Measurements from ENCODE around the gene TMX1.

The TMX1 gene

GRCh38 chr14:51244591-51244990 lies 4.5 kb downstream of the TMX1 start:
- DNase-seq, result no peak

DNA sequence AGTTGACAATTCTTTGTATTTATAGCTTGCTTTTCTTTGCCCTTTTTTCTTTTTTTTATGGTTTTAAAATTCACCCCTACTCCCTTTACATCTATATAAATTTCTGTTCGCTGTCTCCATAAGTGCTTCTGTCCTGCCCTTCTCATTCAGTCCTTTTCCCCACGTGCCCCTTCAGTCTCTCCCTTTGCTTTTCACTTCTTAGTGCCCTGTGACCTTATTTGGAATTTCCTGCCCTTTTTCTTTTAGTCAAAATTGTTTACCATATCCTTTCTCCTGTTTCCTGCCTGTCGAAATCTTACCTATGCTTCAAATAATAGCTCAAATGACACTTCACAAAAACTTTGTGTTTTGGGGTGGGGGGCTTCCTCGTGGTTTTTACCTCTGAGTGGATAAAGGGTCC lies 6.0 kb downstream of the TMX1 start:
- no peak for DNase-seq

- peak; percentile 60 for DNase-seq
These were observed 8.3 kb downstream of the TMX1 start for GRCh38 chr14:51248016-51248987.

GRCh38 chr14:51251486-51251885 lies 11.4 kb downstream of the TMX1 start:
- no peak for DNase-seq

- DNase-seq, result no peak
These were observed 13.8 kb downstream of the TMX1 start for GRCh38 chr14:51253880-51254279.

DNA sequence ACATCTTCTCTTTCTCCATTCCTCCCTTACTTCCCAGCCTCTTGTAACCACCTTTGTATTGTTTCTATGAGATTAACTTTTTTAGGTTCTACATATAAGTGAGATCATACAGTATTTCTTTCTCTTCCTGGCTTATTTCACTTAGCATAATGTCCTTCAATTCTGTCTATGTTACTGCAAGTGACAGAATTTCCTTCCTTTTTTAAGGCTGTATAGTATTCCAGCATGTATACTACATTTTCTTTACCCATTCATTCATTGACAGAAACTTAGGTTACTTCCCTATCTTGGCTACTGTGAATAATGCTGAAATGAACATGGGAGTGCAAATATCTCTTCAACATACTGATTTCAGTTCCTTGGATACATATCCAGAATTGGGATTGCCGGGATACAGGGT lies 18.2 kb downstream of the TMX1 start:
- DNase-seq, result no peak

DNA sequence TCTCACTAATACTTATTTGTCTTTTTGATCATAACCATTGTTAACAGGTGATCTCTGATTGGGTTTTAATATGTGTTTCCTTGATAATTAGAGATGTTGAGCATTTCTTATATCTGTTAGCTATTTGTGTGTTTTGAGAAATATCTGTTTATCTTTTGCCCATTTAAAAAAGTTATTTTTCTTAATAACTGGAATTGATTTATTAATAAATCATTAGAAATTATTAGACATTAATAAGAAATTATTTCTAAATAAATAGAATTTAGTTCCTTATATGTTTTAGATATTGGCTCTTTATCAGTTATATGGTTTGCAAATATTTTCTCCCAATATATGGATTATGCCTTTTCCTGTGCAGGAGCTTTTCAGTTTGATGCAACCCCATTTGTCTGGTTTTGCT lies 18.7 kb downstream of the TMX1 start:
- no peak for DNase-seq

GRCh38 chr14:51260225-51260624 lies 20.2 kb downstream of the TMX1 start:
- DNase-seq, result no peak

DNA sequence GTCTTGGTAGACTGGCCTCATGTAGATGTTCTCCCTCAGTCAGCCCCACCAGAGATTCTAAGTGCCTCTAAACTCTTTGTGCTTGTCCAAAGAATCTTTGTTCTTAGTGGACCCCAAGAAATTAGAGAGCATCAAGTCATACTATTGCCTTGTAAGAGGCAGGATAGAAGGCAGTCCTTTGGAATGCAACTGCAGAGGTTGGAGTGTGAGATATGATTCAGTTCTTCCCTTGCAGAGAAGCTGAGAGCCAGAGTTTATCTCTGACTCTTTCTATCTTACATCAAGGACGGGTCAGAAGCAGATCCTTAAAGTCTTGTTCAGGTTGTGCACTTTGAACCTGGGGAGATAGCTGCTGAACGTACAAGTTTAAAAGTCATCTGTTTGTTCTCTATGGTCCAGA lies 21.1 kb downstream of the TMX1 start:
- DNase-seq, result no peak

GRCh38 chr14:51262868-51263267 lies 22.8 kb downstream of the TMX1 start:
- DNase-seq, result no peak

DNA sequence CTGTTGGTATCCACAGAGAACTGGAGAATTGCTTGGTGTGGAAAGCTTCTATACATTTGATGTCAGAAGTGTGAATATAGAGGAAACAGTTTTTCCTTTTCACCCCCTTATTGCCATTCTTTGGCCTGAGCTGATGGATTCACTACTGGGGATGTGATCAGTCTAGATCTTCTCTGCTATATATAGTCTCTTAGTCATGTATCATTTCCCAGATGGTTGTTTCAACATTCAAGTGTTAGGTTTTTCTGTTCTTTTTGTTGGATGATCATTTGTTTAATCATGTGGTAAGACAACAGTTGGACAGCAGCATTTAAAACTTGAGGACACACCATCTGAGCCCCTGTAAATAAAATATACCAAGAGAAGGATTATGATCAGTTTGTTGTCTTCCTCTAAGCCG lies 29.6 kb downstream of the TMX1 start:
- DNase-seq, result no peak

DNA sequence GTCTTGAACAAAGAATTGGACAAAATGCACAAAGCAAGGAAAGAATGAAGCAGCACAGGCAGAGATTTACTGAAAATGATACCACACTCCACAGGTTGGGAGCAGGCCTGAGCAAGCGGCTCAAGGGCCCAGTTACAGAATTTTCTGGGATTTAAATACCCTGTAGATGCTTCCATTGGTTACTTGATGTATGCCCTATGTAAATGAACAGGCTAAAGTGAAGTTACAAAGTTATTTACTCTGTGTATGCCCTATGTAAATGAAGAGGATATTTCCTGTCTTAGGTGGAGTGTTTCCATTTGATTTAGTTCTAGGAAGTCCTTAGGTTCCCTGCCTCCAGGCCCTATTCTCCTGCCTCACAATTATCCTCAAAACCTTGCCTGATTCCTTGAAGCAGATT lies 36.6 kb downstream of the TMX1 start:
- no peak for DNase-seq

- DNase-seq, result peak; percentile 60
These were observed 37.8 kb downstream of the TMX1 start for GRCh38 chr14:51277753-51278415.

GRCh38 chr14:51282517-51282916 lies 42.5 kb downstream of the TMX1 start:
- DNase-seq, result no peak

DNA sequence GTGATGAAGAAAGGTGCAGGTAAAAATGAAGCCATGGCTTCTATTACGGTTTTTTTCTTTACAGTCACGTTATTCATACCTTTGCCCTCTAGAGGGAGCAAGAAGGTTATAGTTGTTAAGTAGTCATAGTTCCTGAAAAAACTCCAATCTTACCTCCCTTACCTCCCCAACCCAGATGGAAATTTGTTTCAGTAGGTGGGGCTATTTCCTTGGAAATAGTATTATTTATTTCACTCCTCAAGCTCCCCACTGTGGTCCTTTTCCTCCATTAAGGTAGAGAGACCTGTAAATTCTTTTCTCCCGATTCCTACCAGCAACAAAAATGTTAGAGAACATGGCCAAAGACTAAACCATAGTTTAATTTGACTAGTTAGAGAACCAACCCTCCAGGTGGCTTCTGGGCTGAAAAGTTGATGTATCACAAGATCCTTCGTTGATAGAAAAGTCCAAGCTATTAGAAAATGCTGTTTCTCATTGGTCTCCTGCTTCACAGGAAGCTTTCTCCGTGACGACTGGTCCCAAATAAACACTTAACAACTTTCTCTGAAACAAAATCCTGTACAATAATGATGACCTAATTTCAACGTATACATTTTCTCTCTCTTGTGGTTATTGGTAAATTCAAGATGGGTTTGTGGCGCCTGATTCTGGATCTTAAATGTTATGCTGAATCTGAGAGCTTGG lies 43.5 kb downstream of the TMX1 start:
- peak; percentile 31 for DNase-seq

GRCh38 chr14:51284241-51284640 lies 44.2 kb downstream of the TMX1 start:
- no peak for DNase-seq

DNA sequence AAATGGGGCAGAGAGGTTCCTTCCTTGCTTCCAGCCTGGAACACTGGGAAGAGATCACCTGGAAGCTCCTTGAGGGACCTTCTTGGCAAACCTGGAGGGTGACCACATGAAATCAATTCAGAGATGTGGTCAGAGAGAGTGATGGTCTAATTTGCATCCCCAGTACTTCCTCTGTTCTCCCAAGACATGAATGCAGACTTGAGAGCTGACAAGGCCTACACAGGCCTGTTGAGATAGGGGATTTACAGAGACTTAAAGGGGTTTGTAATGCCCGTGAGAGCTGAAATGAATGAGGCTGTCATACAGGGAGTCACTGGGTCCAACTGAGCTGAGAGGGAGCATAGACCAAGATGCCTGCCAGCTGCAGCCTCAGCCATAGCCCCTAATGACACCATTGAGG lies 45.1 kb downstream of the TMX1 start:
- no peak for DNase-seq

DNA sequence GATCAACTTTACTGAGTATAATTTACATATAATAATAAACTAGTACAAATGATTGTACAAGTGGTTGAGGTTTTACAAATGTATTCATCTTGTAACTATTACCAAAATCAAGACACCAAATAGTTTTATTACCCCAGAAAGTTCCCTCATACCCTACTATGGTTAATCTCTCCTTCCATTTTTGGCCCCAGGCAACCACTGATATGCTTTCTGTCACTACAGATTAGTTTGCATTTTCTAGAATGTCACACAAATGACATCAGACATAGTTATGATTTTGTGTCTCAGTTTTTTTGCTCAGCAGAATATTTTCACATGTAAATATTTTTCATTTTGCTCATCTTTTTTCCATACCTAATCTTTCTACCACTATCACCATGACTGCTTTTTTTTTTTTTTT lies 49.1 kb downstream of the TMX1 start:
- no peak for DNase-seq

- no peak for DNase-seq
These were observed 50.1 kb downstream of the TMX1 start for GRCh38 chr14:51290132-51290531.

DNA sequence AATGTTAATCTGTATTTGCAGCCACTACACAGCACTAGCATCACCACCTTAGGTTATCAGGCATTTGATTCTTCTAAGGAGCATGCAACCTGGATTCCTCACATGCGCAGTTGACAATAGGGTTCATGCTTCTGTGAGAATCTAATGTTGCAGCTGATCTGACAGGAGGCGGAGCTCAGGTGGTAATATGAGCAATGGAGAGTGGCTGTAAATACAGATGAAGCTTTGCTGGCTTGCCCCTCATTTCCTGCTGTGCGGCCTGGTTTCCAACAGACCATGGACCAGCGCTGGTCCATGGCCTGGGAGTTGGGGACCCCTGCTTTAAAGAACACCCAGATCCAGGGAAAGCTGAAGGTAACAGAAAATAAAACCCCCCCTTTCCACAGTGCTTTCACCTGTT lies 51.0 kb downstream of the TMX1 start:
- DNase-seq, result no peak

GRCh38 chr14:51293149-51293911 lies 53.3 kb downstream of the TMX1 start:
- DNase-seq, result no peak

DNA sequence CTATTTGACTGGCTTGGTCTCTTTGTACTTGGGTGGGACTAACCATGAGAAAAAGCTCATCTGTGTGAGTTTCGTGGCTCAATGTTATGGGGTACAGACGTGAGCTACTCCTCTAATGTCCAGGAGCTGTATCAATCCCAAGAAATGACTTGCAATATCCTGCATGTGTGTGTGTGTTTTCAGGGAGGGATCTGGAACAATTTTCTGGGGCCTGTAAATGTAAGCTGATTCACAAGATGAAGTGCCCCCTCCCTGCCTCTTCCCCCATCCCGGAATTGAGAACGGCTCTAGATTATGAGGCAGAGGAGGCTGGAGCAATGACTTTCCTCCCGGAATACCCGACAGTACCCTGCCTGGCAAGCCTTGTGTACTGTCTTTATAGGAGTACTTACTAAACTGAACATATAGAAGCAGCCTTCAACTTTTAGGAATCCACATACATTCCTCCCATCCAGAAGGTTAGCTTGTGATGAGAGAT lies 53.9 kb downstream of the TMX1 start:
- DNase-seq, result no peak
